IPS DF 4.7 (cell line): ENCODE measurements around the gene HMCN1.

Experiments used
- DNase-seq: peaks from one replicate; pipeline ENCODE4 v3.0.0-alpha.2; 2013; ENCODE audit warnings: low spot score; ENCODE audit errors: extremely low read depth

Gene HMCN1

DNA sequence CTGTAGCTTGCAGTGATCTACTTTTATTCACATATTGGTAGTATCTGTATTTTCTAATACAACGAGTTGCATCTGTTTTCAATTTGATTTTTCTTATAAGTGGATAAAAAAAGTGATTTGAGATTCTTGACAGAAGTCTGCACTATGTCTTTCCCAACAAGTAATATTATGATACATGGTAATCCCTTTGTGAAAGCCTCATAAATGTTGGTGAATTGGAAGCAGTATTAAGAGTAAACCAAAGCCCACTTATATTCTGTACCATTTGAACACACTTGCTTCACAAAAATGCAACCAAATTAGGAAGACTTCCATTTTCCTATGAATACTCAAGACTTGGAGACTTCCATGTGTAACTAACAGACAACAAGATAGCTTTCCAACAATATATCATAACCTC is 172.0 kb downstream of the HMCN1 start:
- no peak for DNase-seq

DNA sequence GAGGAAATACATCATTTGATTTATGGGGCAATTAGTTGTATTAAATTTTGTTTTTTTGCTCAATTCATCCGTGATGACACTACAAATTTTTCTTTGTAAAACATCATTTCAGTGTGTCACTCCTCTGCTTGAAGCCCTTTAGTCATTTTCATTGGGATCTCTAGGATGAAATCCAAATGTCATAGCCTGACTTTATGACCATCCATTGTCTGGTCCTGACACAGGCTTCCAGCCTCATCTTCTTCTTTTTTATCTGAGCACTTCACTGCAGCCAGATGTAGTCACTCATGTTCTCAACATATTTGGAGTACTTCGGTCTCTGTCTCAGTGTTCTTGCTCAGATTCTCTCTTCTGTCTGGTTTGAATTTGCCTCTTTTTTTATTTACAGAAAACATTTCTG is 173.1 kb downstream of the HMCN1 start:
- DNase-seq: no peak

DNA sequence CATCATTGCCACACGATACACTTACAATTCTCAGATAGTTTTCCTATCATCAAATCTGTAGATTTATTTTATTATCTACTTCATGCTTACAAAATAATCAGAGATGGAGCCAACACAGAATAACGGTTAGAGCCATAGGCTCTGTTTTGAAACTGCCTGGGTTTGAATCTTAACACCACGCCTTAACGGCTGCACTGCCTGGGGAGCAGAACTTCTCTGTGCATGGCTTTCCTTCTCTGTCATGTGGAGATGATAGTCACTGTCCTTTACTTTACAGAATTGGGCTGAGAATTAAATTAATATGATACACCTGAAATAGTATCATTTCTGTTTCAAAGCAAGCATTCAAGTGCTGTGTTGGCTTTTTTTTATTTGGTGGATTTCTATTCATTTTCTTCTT is 177.8 kb downstream of the HMCN1 start:
- no peak for DNase-seq

DNA sequence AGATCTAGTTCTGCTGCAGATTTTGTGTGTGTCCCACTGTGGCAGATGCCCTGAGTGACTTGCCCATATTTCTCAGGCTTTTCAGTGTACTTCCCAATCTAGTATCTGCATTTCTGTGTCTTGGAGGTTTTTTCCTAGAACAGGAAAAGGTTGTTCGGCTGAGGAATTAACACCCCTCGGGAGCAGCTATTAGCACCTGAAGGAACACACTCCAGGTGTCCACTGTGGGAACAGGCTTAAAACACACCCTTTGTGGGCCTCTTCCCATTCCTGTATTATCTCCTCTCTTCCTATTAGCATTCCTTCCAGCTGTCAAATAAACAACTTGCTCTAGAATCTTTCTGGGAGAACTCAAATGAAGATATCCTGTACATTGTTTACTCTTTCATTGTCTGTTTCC is 178.3 kb downstream of the HMCN1 start:
- DNase-seq: peak; percentile 81

DNA sequence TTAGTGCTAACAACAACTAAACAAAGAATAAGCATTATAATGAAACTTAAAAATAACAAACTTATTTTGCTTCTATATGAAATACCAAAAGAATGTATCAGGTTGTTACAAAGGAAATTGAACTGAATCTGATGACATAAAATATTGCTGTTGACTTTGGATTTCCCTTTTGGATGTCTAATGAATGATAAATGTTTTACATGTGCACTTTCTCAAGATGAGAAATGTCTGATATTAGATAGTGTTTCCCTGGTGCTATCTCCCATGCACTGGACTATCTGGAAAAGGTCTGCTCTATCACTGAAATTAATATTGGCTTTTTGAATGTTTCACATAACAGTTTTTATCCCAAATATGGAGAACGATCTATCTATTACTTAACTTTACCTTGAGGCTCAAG is 179.9 kb downstream of the HMCN1 start:
- DNase-seq: no peak

DNA sequence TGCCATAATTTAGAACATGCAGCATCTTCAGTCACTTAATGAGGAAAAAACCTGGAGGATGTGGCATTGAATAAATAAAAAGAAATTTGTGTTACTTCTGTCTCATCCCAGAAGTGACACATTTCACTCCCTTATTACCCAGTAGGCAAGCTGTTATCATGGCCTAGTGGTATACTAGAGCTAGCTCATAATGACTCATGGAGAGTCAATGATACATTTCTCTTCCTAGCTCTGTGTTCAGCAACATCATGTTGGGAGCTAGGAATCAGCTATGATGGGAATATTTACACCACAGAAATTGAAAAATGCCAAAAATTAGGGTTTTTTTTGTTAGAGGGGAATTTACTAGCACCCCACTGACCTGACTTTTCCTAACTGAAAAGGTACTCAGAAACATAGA is 182.7 kb downstream of the HMCN1 start:
- no peak for DNase-seq

DNA sequence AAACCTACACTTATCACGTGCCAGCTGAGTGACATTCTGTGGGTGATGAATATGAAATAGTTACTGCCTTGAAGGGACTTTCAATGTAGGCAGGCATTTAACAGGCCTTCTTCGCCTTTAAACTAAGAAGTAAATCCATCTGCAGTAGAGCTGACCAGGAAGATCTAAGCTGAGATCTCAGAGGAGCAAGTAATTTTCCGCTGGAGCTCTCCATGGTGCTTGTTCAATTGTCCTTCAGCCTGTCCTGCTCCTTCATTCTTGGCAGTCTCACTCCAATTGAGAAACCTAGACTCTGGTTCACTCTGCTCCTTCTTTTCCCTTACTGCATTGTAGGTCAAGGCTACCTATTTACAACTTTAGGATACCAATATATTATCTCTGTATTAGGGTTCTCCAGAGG is 183.5 kb downstream of the HMCN1 start:
- DNase-seq: peak; percentile 68

DNA sequence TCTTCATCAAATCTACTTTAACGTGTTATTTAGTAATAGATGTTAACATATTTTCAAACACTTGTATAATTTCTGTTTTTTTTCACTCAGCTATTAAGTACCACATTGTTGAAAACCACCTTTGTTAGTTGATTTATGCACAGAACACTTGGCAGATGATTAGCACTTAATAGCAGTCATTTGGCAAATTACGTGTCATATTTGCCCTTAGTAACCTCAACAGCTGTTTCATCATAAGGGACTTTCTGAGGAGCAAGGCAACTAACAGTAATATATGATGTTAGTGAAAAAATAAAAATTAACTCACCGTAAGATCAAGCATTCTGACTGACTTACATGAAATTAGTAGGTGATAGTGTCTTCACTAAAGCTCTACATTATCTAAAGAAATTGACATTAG is 186.4 kb downstream of the HMCN1 start:
- no peak for DNase-seq

DNA sequence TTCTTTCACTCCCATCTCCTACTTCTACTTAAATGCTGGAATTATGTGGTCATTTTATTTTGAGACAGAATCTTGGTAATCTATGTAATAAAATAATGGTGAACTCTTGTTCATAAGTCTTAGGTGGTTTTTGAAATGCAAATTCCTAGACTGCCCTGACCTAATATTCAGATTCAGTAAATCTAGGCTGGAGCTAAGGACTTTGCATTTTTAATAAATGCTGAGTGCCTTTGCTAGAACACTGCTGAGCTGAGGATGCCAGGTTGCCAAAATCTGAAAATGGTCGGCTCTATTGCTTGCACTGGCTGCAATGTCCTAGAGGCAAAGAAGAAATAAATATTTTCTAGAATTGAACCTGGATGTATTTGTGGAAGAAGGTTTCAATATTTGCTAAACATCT is 187.4 kb downstream of the HMCN1 start:
- no peak for DNase-seq

DNA sequence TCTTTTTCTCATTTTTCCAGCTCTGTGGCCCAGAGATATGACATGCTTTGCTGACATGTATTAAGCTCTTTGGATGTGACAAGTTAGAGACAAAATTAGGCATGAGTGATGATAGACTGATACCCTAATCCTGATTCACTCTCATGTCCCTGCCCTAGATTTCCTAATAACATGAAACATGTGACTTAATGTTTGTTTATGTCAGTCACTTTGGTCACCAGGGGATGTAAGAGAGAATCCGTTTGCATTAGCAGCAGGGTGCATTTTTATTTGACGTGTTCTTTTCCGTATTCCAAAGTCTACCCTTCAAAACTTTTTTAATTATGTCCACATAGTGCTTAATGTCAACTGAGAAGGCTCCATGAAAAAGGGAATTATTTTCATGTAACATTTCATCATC is 192.4 kb downstream of the HMCN1 start:
- no peak for DNase-seq

DNA sequence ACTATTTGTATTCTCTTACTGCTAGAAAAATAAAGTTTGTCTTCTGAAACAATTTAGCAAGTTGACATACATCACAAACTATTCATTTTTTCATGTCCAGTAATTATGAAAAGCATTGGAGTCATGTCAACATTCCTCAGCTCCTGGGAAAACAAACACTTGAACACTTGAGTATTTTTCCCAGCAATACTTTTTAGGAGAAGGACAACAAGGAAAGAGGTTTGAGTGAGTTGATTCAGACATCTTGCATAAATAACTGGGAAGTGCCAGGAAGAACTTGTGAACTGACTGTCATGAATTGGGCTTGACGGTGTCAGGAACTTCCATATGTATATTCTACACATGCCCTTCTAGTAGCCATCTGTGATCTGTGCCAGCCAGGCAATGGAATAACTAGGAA is 195.6 kb downstream of the HMCN1 start:
- no peak for DNase-seq

DNA sequence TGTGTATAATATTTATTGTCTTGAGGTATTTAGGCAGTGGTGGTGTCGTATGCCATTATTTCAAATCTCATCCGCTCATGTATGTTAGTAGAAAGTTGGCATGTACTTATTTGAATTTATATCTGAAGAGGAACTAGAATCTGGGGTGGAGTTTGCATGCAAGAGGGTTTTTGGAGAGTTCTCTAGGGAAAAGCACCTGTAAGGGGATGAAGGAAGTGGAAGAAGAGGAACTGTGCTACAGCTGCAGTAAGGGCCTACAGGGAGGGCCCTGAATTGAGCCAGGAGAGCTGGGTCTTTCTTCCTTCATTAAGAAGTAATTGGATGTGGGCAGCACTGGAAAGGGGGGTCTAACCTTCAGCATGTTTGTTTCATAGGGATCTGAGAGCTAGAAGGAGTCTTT is 197.2 kb downstream of the HMCN1 start:
- no peak for DNase-seq

DNA sequence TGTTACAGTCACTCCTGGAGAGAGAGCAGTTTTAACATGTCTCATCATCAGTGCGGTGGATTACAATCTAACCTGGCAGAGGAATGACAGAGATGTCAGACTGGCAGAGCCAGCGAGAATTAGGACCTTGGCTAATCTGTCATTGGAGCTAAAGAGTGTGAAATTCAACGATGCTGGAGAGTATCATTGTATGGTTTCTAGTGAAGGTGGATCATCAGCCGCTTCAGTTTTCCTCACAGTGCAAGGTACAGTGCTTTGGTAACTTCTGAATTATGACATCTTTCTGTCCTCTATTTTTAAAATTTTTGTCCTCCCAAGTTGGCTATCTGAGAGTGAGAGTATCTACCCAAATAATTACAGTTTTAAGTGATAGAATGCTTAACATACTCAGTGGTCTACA is 199.4 kb downstream of the HMCN1 start:
- no peak for DNase-seq

DNA sequence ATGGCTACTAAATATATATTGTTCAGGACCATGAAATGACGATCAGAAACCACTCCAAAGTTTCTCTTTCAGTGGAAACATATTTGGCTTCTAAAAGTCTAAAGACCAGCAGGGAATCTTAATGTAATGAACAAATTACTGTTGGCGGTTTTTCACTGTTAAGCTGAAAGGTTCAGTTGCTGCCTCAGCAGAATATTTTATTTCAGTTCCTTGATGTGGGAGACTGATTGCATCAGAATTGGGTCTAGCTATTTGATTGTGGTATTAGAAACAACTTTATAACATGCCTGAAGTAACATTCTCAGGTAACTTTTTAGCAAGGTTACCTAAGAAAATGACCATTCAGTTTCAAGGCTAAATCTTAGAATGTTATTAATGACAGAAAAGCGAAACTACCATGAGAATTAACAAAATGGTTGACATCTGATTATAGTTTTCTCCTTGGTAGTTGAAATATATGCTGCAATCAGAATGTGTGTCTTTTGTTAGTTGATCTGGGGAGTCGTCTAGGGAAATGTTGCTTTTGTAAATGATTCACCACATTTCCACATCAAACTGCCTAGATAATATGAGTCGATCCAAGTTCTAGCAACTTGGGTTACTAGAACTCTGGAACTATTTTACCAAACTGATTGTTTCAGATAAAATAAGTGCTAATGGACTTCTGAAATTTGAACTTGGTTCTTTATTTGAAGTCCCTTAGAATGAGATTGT is 200.4 kb downstream of the HMCN1 start:
- no peak for DNase-seq

DNA sequence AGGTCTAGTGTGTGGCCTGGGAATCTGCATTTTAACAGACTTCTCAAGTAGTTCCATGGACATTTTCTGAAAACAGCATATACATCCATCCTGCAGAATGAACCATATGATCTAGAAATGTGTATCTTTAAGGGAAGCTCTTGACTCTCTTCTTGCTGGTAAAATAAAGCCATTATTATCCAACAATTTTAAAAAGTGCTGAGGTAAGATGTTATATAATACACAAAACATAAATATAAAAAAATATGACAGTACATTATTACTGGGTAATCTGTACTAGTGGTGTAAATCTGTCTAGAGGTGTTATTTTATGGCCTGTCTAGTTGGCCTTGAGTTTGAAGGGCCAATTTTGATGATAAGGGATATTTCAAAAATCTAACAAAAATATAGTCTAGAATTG is 201.2 kb downstream of the HMCN1 start:
- DNase-seq: no peak

DNA sequence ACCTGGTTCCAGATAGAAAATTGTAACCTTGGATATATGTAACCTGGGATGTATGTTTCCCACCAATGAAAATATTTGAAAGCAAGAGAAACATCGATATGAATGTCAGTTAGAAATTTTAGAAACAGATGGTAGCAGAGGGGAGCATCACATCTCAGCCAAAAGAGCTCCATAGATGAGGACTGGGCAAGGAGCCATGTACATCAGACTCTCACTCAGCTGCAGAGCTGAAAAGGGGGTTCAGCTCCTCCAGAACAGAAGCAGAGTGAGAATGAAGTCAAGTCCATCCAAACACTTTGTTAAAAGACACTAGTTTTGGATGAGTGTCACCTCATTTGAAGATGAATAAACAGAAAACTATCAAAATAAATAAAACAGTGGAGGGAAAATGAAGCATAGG is 202.4 kb downstream of the HMCN1 start:
- no peak for DNase-seq

DNA sequence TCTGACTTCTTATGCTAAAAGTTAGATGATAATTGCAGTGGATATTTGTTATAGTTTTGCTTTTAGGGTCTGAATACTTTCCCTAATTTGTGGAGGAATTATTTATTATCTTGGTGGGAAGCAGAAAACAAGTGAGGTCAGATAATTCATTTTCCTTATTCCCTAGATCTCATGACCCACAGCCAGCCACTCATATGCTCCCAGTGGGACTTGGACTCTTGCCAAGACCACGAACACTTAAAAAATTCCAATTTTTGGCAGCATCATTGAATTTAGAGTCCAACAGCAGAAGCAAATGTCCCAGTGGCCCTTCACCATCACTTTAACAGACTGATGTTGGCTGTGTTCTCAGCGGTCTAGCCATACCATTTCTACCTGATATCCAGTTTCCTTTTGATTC is 204.2 kb downstream of the HMCN1 start:
- no peak for DNase-seq

DNA sequence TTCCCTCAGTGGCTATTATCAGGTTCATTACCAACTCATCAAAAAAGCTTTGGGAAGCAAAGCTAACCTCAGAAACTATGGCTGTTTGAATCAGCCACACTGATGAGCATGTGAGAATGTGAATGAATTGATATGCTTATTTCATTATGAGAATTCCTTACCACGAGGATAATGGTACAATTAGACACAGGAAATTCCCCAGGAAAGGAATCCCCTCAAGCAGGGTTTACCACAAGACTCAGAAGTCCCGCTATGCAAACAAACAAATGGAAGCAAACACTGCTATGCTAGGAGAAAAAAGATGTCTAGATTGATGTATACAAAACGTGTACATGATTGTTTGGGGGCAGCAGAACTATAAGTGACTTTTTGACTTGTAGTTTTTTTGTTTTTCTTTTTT is 205.0 kb downstream of the HMCN1 start:
- peak; percentile 11 for DNase-seq

DNA sequence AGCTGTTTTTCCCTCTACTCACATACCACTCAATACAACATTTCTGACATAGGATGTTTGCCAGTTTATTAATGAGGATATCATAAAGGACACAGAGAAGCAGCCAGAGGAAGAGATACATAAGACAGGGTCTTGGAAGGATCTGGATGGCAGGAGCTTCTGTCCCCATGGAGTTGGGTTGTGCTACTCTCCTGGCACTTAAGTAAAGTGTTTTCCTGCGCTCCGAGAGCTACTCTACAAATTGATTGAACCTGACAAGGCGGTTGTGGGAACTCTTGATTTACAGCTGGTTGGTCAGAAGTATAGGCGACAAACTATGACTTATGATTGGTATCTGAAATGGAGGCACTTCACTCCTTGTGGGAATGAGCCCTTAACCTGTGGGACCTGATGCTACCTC is 208.8 kb downstream of the HMCN1 start:
- DNase-seq: no peak

DNA sequence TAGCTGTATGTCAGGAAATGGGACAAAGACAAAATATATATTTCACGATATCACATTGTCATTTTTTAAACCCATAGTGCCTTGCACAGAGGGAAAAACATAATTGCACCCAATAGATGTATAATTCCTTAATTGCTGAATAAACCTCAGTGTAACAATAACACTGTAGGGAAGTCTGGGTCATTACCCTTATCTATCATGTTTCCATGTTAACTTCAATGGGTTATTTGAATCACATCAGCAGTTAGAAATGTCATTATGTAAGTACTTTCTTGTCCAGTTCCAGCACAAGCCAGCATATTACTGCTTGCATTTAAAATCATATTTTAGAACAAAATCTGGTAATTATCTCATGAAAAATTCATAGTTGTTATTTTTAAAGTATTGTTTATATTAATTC is 222.7 kb downstream of the HMCN1 start:
- DNase-seq: no peak

DNA sequence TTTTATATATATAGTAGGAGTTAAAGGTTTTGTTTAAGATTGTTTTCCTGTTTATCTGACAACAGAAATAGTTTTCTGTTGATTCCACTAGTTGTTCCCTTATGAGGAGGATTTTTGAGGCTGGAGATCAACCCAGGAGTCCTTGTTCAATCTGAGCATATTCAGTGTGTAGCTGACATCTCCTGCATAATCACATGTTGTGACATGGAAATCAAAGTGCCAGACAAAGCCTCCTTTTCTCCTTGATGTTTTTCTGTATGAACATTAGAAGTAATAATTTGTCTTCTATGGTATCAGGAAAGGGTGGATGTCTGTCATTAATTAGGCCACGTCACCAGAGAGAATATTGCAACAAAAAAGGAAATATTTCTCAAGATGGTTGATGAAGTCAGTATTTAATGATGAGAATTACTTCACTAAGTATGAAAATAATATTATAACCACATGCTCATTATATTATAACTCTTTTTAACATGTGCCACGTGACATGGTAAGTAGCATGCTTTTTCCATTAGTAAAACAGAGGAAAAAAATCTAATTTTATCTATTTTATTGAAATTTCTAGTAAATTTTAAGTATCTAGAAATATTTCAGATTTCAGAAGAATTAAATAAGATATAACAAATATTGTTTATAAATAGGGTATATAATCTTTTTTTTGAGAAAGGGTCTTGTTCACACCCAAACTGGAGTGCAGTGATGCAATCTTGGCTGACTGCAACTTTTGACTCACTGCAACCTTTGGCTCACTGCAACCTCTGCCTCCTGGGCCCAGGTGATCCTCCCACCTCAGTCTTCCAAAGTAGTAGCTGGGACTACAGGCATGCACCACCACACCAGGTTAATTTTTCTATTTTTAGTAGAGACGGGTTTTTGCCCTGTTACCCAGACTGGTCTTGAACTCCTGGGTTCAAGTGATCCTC is 223.5 kb downstream of the HMCN1 start:
- no peak for DNase-seq

DNA sequence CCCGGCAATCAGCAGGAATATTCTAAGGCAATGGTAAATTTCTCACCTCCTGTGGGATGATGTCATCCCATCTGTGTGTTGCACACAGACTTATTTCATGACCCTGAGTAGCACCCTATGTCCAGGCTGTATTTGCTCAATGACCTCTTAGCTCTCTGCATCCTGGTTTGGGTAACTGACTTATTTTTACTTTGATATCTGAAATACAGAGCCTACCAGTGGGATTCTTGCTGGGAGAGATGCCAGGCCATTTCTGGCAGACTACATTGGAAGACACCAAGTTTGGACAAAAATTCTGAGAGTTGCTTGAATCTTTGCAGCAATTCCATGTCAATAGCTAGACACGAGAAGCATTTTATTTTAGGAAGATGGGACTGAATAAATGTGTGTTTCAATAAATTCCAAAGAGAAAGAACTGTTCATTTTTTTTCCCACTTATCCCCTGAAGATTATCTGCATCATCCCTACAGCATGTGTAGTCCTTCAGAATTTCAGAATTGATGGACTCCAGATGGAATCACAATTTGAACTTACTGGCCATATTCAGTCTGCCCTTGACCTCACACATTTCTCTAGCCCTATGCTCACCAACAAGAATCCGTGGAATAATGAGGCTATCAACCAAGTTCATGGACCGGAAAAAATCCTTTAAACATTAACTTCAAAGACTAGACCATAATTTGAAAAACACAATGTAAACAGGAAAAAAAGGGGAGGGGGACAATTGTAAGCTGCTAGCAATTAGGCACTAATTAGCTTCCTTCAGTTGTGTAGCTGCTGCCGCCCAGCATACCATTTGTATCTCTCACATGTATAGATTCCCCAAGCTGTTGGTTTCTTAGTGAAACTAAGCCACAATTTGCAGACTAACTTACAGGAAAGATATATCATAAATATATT is 226.5 kb downstream of the HMCN1 start:
- no peak for DNase-seq
